HG02970 (cell line): ENCODE measurements around the gene ALDH3A1.

Source experiments
- ATAC-seq: cut with Tn5 transposase; IDR thresholded peaks from one replicate; pipeline ENCODE4 v1.9.1; 2021; ENCODE audit warnings: mild to moderate bottlenecking, moderate library complexity, moderate number of reproducible peaks; ENCODE audit not compliant: unreplicated experiment, low FRiP score

ALDH3A1 gene

GRCh38 chr17:19742495-19742894 lies 5.6 kb downstream of the ALDH3A1 start:
- no peak for ATAC-seq

GRCh38 chr17:19741832-19742457 lies 6.2 kb downstream of the ALDH3A1 start:
- ATAC-seq: no peak

GRCh38 chr17:19740933-19741332 lies 7.2 kb downstream of the ALDH3A1 start:
- ATAC-seq: no peak

DNA sequence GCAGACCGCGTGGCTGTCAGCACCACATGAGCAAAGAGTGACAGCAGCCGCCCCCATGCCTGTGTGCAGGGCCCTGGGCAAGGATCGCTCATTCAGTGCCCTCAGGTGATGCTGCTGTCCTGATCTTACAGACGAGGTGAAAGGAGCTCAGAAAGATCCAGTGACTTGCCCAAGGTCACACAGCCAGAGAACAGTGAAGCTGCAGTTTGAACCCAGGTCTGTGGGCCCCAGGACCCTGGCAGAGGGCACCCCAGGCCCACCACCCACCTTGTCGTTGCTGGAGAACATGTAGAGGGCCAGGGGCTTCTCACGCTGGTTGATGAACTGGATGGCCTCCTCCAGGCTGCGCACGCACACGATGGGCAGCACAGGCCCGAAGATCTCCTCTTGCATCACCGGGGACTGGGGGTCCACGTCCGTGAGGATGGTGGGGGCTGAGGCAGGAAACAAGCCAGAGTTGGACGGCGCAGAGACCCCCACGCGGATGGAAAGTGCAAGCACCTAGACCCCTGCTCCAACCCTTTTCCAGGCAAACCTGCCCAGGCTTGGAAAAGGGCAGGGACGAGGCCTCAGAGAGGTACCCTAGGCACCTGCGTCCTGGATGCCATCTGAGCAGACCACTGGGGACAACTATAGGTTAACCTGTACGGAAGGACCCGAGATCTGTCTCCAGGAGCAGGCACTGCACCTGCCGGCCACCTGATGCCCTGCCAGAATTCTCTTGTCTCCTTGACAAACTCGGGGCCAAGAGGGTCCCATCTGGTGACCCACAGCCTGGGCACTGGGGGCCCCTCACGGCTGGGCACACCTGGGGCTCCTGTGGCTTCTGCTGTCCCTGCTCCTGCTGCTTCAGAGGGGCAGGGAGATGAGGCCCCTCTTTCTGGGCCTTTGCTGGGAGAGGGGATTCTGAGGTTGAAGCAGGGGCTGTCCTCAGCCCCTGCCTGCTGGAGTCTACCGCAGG lies 8.6 kb downstream of the ALDH3A1 start:
- no peak for ATAC-seq

- no peak for ATAC-seq
These were observed 9.3 kb downstream of the ALDH3A1 start for GRCh38 chr17:19738757-19739156.

DNA sequence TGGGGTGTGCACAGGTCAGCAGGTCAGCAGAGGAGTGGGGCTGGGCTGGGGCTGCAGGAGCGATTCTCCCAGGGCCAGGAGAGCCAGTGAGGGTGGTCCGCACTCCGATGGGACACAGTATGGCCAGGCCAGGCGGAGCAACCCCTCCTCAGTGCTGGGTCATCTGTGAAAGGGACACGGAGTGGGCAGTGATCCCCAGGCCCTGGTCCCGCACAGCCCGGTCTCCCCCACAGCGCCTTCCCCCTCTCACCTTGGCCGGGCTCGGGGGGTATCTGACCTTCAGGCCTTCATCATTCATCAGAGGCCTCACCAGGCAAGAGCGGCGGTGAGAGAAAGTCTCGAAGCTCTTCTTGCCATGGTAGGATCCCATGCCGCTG lies 10.0 kb downstream of the ALDH3A1 start:
- ATAC-seq: no peak

DNA sequence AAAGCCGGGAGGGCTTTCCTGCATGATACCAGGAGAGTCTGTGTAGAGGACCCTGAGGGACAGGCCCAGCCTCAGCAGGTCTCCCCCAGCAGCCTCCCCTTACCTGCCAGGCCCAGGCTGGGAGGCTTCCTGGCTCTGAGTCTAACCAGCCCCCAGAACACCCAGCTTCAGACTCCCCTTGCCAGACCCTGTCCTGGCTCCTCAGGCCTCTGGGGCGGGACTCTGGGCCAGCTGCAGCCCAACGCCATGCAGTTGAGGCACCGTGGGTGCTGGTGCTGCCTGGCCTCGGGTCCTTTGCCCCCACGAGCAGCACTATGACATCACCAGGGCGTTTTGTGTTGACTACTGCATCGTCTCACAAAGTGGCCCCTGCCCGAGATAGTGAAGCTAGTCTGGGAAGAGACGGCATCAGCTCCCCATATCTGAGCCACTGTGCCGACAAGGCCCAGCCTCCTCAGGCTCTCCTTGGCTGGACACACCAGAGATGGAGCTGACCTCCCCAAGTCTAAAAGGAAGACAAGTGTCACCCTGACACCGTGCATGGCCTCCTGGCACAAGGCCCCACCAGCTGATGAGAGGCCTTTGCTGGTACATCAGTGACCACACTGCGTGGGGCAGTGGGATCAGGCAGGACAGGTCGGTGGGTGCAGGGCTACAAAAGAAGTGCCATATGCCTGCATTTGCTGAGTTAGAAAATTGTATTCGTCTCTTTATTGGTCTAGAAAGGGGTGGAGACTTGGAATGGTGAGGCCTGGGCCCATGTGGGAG lies 10.6 kb downstream of the ALDH3A1 start:
- no peak for ATAC-seq

- no peak for ATAC-seq
These were observed 12.0 kb downstream of the ALDH3A1 start for GRCh38 chr17:19736071-19736470.

- no peak for ATAC-seq
These were observed 14.1 kb downstream of the ALDH3A1 start for GRCh38 chr17:19733953-19734526.

GRCh38 chr17:19731626-19732025 lies 16.5 kb downstream of the ALDH3A1 start:
- no peak for ATAC-seq

- no peak for ATAC-seq
These were observed 17.3 kb downstream of the ALDH3A1 start for GRCh38 chr17:19730843-19731242.

DNA sequence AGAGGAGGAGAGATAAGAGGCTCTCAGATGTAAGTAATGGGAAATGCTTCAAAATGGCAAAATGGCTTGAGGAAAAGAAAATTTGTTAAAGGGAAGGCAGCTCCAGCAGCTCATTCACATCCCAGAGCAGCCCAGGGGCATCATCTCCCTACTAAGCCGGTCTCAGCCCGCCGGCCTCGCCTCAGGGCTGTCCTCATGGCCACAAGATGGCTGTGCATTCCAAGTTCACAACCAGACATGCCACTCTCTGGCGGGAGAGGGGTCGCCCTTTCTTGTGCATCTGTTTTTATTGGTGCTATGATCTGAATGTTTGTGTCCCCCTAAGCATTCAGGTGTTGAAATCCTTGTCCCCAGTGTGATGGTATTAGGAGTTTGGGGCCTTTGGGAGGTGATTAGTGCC lies 18.2 kb downstream of the ALDH3A1 start:
- ATAC-seq: no peak

DNA sequence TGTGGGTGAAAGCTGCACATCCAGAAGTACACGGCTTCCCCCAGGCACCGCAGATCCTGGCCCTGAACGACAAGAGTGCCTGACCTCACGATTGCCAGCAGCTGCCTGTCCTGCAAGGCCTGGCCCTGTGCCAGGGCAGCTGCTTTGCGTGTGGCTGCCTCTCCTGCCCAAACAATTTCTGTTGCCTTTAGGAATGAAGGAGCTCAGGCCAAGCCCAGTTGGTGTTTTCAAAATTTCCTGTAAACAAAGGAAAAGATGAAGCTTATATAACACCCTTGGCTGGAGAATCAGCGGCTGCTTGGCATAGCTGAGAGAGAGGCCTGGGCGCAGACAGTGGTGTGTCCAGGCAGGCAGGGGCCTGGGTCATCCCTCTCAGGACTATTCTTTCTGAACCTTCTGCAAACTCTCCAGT lies 20.0 kb downstream of the ALDH3A1 start:
- ATAC-seq: no peak

DNA sequence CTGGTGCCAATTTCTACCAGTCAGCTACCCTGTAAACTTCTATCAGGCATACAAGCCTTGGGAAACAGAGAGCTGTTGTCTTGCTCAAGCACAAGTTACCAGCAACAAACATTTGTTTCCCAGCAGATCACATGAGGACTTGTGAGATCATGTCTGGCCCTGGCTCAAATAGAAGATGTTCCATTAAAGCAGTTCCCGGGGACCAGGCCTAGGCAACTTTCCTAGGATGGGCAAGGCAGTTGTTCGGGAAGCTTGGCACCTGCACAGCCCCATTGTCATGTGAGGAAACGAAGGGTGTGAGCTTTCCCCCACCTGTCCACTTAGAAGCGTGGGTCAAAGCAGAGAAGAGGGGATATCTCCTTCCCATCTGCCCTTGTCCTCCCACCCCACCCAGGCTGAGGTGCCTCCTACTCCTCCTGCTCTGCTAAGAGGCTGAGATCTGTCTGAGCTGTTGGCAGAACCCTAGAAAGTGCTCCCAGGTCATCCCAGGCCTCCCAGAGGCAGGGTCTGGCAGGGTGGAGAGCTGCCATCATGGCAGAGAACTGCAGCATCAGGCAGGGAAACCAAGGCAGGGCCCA lies 20.5 kb downstream of the ALDH3A1 start:
- no peak for ATAC-seq

GRCh38 chr17:19726631-19727376 lies 21.3 kb downstream of the ALDH3A1 start:
- no peak for ATAC-seq

DNA sequence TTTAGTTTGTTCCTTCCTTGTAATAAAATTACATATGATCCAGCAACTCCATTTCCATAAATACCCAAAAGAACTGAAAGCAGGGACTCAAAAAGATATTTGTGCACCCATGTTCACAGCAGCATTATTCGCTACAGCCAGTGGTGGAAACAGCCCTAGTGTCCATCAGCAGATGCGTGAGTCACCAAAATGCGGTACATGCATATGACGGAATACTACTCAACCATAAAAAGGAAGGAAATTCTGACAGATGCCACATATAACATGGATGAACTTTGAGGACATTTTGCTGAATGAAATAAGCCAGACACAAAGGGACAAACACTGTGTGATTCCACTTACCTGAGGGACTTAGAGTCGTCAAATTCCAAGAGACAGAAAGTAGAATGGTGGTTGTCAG lies 22.6 kb downstream of the ALDH3A1 start:
- ATAC-seq: no peak

DNA sequence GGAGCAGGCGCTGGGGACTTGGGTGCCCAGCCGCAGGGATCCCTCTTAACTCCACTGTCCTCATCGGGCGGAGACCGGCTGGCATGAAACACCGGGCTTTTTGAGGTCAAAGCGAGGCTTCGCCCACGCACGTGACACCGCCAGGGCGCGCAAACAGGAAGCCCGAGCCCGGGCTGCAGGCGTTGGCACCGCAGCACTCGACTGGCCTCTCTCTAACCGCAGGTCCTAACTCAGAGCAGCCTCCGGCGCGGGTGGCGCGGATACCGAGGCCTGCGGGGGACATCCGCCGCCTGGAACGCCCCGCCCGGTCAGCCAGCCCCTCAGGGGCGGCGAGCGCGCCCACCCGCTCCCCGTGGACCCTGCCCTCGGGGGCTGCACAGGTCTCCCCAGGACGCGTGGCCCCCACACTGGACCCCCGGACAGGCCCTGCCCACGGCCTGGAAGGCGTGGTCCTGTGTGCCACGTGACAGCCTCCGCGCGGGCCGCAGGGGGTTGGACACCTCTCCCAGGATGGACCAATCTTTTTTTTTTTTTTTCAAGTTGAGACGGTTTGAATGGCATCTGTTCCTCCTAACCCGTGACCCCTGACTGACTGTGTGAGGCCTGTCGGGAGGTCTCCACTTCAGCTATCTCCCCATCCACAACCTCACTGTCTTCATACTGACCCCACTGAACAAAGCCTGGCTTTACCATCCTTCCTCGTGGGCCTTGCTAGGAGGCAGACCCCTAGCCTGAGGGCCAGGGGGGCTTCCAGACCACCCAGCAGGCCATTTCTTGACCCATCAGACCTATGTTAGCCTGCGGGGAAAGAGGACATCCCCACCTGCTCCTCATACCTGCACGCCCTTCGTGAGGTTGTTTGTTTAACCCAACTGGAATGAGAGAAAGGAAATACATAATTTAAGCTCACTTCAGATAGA lies 23.3 kb downstream of the ALDH3A1 start:
- ATAC-seq: no peak

GRCh38 chr17:19723964-19724363 lies 24.1 kb downstream of the ALDH3A1 start:
- no peak for ATAC-seq
